HG03135 (cell line): ENCODE measurements around the gene PIGQ.

Source experiments
- ATAC-seq: cut with Tn5 transposase; IDR thresholded peaks from one replicate; pipeline ENCODE4 v1.9.1; 2021; ENCODE audit warnings: mild to moderate bottlenecking, moderate library complexity; ENCODE audit not compliant: unreplicated experiment

Gene PIGQ

DNA sequence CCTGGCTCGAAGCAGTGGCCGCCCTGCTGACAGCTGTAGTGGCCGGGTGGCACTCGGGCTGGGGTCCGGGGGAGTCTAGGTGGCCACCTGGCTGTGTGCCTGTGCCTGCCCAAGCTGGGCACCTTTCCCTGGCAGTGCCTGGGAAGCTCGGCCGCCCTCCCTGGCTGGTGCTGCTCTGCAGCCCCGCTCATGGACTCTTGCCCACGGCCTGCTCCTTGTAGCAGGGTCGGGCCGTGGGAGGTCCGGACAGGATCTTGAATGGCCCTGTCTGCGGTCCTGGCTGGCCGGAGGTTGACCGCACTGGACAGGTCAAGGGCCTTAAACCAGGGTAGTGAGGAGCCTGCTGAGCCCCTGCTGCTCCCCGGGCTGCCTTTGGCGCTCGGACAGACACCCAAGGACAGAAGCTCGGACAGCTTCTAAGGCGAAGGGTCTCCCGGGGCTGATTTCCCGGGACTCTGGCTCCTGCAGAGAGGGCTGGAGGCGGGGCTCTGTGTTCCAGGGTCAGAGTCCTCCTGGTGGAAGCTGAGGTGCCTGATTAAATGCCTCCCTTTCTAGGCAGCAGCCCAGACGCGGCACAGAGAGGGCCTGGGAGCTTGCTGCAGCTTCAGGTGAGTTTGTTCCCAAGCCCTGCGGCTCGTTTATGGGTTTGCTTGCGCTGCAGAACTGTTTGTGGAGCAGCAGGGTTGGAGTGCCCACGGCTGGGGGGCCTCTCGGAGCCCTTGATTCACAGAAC lies 36.2 kb upstream of the PIGQ start:
- ATAC-seq, result no peak

DNA sequence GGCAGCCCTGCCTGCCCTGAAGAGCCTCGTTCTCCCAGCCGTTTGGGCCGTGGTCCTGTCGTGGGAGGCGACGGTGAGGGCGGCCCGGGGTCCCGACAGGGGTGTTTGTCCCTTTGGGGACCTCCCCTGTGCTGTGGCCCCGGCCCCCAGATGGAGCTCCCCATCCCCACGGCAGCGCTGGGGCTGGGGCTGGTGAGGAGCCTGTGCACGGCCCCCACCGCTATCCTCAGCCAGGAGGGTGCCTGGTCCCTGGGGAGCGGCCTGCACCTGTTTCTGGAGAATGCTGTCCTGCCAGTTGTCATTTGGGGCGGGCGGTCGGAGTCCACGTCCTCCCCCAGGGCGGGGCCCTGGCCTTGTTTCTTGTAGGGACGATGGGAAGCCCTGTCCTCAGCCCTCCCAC lies 35.6 kb upstream of the PIGQ start:
- no peak for ATAC-seq

DNA sequence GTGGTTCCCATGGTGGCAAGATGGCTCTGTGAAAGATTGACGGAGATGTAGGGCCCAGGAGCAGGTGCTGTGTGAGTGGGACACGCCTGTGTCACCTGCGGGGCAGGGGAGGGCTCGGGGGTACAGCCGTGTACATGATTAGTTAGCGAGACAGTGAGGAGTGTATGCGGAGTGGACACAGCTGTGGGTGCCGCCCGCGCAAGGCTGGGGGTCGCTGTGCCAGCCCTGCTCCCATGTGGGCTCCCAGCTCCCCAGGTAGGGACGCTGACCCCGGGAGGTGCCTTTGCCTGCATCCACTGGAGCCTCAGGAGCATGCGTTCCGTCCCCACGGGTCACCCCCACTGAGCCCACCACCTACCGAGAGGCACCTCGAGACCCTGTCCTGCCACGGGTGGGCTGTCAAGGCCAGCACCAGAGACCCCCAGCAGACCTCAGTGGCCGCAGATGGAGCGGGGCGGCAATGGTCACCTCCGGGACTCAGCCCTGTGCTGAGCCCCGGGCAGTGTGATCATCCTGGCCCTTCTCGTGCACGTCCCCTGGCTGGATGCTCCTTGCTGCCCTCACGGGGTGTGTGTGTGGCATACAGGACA lies 34.8 kb upstream of the PIGQ start:
- no peak for ATAC-seq

DNA sequence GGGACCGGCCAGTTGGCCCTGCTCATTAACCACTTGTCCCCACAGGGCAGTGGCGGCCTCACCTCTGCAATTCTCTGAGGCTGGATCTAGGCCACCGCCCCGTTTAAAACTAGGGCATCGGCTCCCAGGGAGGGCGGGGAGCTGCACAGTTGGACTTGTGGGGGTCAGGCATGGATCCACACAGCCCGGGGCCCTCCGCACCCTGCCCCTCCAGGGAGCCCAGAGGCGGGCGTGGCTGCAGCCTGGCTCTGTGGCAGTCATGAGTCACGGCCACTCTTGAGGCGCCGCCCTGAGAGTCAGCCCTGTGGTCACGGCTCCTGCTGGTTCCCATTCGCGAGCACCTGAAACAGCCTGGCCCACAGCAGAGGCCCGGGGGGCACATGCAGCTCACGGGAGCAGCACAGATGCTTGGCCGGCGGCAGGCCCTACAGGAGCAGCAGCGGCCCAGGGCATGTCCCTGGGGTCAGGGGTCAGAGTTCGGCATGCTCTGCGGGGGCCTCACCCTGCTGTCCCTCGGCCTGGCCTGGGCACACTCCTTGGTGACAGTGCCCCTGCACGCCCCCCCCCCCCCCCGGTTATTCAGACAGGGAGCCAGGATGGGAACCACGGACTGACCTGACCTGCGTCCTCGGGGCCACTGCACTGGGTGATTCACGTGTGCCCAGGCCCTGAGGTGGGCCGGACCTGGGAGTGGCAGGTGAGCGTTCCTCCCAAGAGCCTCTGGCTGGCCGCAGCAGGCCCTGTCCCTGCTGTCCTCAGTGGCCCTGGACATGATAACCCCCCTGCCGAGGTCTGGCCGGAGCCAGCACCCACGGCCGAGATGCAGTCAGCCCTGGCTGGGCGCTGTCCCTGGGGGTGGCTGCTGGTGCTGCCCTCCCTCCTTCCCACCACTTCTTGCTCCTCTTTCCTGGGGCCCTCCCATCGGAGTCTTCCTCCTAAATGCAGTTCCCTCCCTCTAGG lies 34.0 kb upstream of the PIGQ start:
- no peak for ATAC-seq

DNA sequence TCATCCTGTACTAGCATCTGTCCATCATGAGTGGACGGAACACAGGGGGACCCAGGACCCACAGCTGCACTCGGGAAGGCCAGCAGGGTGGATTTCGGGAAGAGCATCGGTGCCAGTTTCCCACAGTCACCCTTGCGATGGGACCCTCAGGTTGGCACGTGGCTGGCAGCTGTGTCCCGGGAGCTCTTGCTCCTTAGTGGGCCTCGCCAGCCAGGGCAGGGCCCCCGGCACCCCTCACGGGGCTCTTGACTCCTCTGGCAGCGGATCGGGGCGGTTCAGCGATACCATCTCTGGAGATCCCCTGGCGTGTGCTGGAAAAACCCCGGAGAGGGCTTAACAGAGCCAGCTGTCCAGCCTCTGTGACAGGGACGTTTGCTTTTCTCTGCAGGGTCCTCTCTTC lies 33.0 kb upstream of the PIGQ start:
- ATAC-seq, result no peak

DNA sequence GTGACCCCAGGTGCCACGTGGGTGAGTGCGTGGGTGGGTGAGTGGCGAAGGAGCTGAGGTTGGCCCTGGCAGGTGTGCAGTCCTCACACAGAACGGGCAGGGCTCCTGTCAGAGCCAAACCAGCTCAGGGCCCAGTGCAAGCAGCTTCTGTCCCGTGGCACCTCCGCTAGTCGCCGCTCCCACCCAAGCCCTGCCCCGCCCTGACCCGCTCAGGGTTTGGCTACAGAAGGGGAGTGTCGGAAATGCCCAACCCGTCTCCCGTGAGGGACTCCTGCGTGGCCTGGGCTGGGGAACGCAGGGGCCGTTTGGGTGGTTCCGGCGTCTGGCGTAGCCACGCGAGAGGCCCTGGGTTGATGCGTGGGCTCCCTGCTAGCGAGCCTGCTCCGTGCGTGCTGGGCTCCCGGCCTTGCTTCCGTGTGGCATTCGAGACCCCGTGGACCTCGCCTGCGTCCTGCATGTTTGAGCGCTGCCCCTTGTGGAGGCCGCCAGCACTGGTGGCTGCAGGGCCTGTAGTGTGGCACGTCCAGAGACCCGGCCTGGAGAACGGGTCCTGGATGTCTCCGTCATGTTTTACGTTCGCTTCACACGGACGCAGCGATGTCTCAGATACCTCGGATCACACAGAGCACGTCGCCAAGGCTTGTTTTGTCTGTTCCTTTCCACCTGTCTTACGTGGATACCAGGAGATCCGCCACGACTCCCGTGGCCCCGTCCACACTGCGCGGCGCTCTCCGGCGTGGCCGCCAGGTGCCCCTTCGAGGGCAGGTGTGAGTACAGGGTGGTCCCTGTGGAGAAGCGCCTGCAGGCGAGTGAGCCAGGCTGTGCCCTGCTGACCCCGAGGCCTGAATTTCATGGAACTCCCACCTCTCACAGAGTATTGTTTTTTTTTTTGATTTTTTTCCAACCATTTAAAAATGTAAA lies 32.1 kb upstream of the PIGQ start:
- no peak for ATAC-seq

DNA sequence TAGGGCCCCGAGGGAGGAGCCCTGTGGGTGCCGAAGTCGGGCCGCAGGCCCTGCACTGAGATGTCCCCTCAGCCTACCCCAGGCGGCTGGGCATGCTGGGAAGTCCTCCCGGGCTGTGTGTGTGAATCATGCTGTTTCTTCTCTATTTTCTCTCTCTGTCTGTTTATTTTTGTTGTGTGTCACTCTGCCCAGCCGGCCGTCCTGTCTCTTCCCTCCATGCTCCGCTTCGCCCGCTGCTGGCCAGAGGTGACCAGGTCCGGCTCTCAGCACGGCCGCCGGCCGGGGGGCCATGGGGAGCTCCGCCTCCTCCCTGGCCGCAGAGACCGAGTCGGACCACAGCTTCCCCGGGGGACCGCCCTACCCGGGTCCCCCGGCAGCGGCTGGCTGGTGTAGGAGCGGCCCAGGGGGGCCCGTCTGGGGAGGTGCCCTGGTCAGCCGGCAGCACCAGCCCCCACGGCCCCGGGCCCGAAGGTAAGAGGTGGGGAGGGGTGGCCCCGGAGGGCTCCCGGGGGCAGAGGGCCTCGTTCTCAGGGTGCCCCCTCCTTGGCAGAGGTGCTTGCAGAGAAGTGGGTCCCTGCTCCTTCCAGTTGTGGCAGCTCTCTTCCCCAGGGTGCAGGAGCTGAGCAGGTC lies 29.8 kb upstream of the PIGQ start:
- no peak for ATAC-seq

DNA sequence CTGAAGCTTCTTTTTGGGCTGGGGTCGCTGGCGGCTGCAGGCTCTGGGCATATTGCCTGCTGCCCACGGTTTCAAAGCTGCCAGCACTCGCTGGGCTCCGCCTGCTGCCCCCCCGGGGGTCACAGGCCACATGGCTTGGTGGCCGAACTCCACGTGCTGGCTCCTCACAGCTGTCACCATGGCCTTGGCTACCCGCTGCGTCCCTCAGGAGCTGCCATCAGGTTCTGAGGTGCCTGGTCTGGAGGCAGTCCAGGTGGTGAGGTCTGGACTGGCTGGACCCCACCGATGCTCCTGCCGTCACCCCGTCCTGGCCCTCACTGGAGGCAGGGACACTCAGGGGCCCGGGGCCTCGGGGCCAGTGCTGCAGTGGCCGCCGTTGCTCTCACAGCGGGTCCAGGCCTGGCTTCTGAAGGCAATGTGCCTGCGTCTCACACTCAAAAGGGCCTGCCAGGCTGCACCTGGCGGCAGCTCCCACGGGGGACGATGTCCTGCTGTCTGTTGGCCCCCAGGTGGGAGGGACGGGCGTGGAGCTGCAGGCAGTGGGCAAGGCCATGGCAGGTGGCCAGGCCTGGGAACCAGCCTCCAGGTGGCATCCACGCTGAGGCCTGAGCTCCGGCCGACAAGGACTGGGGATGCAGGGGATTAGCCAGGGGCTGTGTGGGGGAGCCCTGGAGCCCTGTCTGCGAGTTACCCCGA lies 29.0 kb upstream of the PIGQ start:
- ATAC-seq, result no peak

DNA sequence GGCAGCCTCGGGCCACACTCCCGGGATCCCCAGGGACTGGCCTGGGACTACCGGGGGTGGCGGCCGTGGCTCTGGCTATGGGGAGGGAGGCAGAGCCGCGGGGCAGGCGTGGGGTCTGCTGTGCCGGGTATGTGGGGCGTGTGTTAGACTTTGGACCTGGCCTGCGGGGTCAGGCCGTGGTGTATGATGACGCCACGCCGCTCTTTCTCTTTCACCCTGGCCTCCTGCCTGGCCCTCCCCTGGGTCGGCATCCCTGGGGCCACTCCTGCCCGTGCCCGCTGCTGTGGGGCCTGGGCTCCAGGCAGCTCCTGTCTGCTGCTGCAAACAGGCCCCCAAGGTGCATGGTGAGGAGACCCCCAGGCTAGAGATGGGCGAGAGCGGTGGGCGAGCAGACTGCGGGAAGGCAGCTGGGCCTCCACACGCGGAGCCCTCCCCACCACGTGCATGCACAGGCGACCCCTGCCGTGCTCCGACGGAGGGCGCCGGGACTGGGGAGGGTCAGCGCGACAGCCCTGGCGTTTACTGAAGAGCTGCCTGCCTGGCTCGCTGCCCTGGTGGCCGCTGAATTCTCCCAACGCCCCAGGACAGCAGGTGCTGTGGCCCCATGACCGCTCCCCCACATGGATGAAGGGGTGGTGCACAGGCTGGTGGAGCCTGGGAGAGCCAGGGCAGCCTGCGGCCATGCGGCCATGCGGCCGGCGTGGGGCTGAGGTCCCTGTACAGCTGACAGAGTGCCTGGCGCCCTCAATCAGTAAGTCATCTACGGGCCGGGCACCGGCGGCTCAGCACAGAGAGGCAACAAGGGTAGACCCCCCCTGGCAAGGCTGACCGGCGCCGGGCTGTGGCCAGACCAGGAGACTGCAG lies 26.2 kb upstream of the PIGQ start:
- ATAC-seq, result no peak

DNA sequence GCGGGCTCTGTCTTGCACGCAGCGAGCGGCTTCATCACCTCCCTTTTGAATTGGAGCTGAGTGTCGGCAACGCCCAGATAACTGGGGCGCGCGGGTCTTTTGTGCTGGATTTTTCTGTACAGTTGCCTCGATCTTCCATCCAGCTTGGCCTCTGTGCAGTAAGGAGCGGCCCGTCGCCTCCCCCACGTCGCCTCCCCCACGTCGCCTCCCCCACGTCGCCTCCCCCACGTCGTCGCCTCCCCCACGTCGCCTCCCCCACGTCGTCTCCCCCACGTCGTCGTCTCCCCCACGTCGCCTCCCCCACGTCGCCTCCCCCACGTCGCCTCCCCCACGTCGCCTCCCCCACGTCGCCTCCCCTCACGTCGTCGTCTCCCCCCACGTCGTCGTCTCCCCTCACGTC lies 25.3 kb upstream of the PIGQ start:
- ATAC-seq, result no peak

DNA sequence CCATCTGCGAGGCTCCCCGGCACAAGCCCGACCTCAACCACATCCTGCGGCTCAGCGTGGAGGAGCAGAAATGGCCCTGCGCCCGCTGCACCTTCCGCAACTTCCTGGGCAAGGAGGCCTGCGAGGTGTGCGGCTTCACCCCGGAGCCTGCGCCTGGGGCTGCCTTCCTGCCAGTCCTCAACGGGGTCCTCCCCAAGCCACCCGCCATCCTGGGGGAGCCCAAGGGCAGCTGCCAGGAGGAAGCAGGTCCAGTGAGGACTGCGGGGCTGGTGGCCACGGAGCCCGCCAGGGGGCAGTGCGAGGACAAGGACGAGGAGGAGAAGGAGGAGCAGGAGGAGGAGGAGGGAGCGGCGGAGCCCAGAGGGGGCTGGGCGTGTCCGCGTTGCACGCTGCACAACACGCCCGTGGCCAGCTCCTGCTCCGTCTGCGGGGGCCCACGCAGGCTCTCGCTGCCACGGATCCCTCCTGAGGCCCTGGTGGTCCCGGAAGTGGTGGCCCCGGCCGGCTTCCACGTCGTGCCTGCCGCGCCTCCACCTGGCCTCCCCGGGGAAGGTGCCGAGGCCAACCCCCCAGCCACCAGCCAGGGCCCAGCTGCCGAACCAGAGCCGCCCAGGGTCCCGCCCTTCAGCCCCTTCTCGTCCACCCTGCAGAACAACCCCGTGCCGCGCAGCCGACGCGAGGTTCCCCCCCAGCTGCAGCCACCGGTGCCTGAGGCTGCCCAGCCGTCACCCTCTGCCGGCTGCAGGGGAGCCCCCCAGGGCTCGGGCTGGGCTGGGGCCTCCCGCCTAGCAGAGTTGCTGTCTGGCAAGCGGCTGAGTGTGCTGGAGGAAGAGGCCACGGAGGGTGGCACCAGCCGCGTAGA lies 22.6 kb upstream of the PIGQ start:
- ATAC-seq, result no peak

DNA sequence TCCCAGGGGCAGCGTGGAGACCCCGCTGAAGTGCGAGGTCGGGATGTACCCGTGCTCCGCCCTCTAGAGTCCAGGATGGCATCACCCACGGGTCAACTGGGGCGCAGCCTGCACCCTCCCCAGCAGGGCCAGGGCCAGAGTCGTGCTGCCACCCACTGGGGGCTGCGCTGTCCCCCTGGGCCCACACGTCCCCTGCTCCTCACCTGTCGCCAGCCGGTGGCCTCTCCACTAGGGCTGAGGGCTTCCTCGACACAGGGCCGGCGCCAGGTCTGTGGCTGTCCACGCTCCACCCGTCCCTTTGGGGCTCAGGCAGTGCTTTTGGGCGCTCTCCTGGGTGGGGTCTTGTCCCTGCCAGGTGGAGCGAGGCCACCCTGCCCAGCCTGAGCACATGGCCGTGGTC lies 21.2 kb upstream of the PIGQ start:
- ATAC-seq, result no peak

DNA sequence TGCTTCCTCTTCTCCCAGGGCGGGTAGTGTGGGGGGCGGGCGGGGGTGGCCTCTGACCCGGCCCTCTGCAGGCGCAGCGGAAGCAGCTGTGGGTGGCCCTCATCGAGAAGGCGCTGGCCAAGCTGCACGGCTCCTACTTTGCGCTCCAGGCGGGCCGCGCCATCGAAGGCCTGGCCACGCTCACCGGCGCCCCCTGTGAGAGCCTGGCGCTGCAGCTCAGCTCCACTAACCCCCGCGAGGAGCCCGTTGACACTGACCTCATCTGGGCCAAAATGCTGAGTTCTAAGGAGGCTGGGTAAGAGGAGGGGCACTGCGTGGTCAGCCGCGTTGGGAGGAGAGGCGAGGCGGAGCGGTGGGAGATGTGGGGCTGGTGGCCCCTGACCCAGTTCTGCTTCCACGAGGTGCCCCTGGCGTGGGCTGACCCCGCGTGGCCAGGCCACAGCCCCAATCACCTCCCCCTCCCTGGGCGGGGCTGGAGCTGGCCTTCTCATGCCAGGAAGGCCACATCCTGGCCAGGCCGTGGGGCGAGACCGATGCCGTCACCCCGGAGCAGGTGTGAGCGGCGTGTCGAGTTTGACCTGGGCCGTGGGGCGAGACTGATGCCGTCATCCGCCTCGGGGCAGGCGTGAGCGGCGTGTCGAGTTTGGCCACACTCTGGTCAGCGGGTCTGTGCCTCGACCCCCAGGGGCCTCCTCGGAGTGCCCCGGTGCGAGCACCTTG lies 20.1 kb upstream of the PIGQ start:
- ATAC-seq, result no peak

DNA sequence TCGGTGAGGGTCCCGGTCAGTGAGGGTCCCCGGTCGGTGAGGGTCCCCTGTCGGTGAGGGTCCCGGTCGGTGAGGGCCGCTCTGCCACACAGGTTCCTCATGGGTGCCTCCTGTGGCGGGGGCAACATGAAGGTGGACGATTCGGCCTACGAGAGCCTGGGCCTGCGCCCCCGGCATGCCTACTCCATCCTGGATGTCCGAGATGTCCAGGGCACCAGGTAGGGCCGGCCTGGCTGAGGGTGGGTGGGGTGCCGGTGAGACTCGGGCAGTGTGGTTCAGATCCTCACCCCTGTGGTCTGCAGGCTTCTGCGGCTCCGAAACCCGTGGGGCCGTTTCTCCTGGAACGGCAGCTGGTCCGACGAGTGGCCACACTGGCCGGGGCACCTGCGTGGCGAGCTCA lies 18.6 kb upstream of the PIGQ start:
- ATAC-seq, result no peak

DNA sequence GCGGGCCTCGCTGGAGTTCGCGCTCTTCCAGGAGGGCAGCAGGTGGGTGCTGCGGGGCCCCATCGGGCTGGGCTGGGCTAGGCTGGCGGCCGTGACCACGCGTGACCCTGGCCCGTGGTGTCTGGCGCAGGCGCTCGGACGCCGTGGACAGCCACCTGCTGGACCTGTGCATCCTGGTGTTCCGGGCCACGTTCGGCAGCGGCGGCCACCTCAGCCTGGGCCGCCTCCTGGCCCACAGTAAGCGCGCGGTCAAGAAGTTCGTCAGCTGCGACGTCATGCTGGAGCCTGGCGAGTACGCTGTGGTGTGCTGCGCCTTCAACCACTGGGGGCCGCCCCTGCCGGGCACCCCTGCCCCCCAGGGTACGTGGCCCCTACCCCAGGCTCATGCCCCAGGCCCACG lies 17.6 kb upstream of the PIGQ start:
- ATAC-seq, result no peak

DNA sequence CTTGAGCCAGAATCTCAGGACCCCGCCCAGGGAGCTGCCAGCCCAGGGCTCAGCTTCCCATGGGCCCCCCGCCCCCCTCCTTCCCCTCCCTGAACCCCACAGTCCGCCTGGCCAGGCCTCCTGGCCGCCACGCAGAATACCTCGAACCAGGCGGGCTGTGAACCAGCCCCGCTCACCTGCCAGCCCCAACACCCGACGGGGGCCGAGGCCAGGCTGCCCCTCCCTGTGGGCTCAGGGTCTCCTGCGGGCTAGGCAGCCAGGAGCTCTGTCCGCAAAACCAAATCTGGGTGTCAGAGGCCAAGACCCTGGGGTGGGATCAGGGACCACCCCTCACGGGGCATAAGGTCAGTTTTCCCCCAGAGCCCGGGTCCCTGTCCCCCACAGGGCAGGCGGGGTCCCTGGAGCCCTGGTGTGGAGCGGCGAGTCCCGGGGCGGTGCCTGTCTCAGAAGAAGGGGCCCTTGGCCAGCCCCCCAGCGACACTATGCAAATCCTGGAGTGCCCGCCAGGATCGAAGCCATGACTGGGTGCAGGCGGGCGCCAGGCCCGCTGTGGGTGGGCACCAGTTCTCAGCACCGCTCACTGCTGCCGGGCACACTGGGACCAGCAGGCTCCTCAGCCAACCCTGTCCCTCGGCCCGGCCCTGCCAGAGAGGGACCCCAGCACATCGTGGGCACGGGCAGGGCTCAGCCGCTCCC lies 16.0 kb upstream of the PIGQ start:
- ATAC-seq, result no peak

DNA sequence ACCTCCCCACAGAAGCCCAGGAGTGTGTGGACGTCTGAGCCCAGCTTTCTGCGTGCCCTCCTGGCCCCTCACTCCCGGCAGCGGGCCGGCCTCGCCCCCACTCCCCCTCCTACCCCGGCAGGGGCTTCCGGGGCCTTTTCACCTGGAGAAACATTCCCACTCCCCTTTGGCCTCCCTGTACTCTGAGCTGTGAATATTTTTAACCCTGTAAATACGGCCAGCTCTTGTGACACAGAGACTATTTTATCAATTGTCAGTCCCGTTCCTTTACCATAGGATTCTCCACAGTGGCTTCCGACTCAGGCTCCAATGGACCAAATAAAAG lies 15.5 kb upstream of the PIGQ start:
- no peak for ATAC-seq
